Stimulated activated CD4-positive, alpha-beta T cell treated with anti-CD3 and anti-CD28 coated beads, TNF-alpha, amount 100 ng/mL, for 24 hours (primary cell): Measurements from ENCODE around the gene PRDM15.
A peak's percentile ranks its signal among the peaks of the same experiment; 100 is the strongest.

Experiments used
- DNase-seq, 3 experiments: peaks; one replicate each; pipeline ENCODE4 v3.0.0-alpha.2; 2020; ENCODE audit warnings: low read depth in 3 of 3

Gene PRDM15

GRCh38 chr21:41780337-41781049 is 98.7 kb downstream of the PRDM15 start:
- no peak for DNase-seq

- DNase-seq, result no peak
Measured at GRCh38 chr21:41779659-41780058, 99.5 kb downstream of the PRDM15 start.

GRCh38 chr21:41778930-41779600 is 100.1 kb downstream of the PRDM15 start:
- no peak for DNase-seq

- no peak for DNase-seq
Measured at GRCh38 chr21:41777951-41778815, 101.0 kb downstream of the PRDM15 start.

GRCh38 chr21:41776778-41777177 is 102.4 kb downstream of the PRDM15 start:
- no peak for DNase-seq

- DNase-seq, result no peak
Measured at GRCh38 chr21:41775149-41775472, 104.0 kb downstream of the PRDM15 start.

GRCh38 chr21:41774467-41775148 is 104.5 kb downstream of the PRDM15 start:
- DNase-seq, result no peak

GRCh38 chr21:41772351-41773080 is 106.6 kb downstream of the PRDM15 start:
- DNase-seq, result no peak

GRCh38 chr21:41771625-41771945 is 107.6 kb downstream of the PRDM15 start:
- DNase-seq, result no peak

- DNase-seq, result no peak
Measured at GRCh38 chr21:41770901-41771624, 108.1 kb downstream of the PRDM15 start.

GRCh38 chr21:41769933-41770332 is 109.2 kb downstream of the PRDM15 start:
- no peak for DNase-seq

- DNase-seq, result no peak
Measured at GRCh38 chr21:41769521-41769920, 109.6 kb downstream of the PRDM15 start.

- DNase-seq, result no peak
Measured at GRCh38 chr21:41769111-41769510, 110.0 kb downstream of the PRDM15 start.

- no peak for DNase-seq
Measured at GRCh38 chr21:41768437-41769042, 110.6 kb downstream of the PRDM15 start.

- DNase-seq, result no peak
Measured at GRCh38 chr21:41767606-41768436, 111.3 kb downstream of the PRDM15 start.

GRCh38 chr21:41766883-41767605 is 112.1 kb downstream of the PRDM15 start, which contains the start of gene RIPK4:
Gene RIPK4 (minus strand): TSS chr21:41767052. CDS start chr21:41767041, 11 bp downstream.
- peak; percentile 22 to 62 (median 44) for DNase-seq

GRCh38 chr21:41765973-41766882 is 112.9 kb downstream of the PRDM15 start:
- DNase-seq, result no peak

GRCh38 chr21:41765420-41765821 is 113.7 kb downstream of the PRDM15 start:
- DNase-seq, result no peak
